Measurements from ENCODE around the gene CHMP1A. TPM values are rescaled to one million over a fixed set of nuclear protein-coding genes. Genes with fewer than 3 reads are reported as not detected.

CHMP1A gene
- total and polyA plus RNA-seq, 2 of the 8 experiments (the other 6 are each of a cell fraction or from before 2014, with no cell fraction given) = 64.4 to 75.8 TPM

DNA sequence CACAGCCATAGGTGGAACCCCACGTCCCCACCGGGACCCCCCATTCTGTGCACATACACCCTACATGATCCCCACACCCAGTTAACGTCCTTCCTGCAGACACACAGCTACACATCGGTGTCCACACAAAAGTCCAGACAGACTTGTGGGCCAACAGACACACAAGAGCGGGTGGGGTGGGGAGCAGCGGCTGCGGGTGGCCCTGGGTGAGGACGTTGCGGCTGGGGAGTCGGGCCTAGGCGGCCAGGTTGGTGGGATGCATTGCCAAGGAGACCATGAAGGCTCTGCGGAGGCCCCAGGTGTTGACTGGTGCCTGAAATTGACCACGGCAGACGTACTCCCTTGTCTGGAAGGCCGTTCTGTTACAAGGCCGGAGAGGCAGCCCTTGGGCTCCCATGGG lies 52.7 kb downstream of the CHMP1A start (continued):
- no peak for TF ChIP-seq CHD7 (IDR thresholded peaks at IDR 0.05; ENCODE audit: insufficient replicate concordance, low read length)
- no peak for TF ChIP-seq SP1 (IDR thresholded peaks at IDR 0.05; ENCODE audit: low read depth, low read length)
- no peak for TF ChIP-seq MAFK (IDR thresholded peaks at IDR 0.05; ENCODE audit: low read depth, low read length)
- no peak for TF ChIP-seq GTF2F1 (IDR thresholded peaks at IDR 0.05; ENCODE audit: borderline replicate concordance, low read depth, low read length)
- no peak for TF ChIP-seq PHF8 (conservative IDR thresholded peaks at IDR 0.05; ENCODE audit: low read depth, low read length)
- TF ChIP-seq RFX5 (IDR thresholded peaks at IDR 0.05; ENCODE audit: borderline replicate concordance, low read depth, low read length) = no peak
- no peak for TF ChIP-seq RXRA (IDR thresholded peaks at IDR 0.05; ENCODE audit: insufficient read depth, low read depth, low read length)
- no peak for TF ChIP-seq CBX5 (IDR thresholded peaks at IDR 0.05; ENCODE audit: low read depth, low read length)
- no peak for TF ChIP-seq NRF1 (IDR thresholded peaks at IDR 0.05; ENCODE audit: low read depth, low read length)
- no peak for TF ChIP-seq HDAC2 (IDR thresholded peaks at IDR 0.05; ENCODE audit: borderline replicate concordance in 1 of 2, low read depth in 2 of 2, low read length in 2 of 2)

All from H1 (cell line).